Neuron (in vitro differentiated cells): ENCODE results near the gene VPS26B.
A peak's percentile ranks its signal among the peaks of the same experiment; 100 is the strongest.
"Not testable (repeated sequence)": the region's sequence is repeated elsewhere in the genome, so short reads cannot be mapped to it uniquely, and the experiment has no call there.

ENCODE experiments used
- H2AFZ ChIP-seq: one replicate; pipeline ENCODE4 v1.6.1; 2013; ENCODE audit warnings: low read depth, mild to moderate bottlenecking, inconsistent platforms, low read length, moderate library complexity
- H3K27me3 ChIP-seq: one replicate; pipeline ENCODE4 v1.6.1; 2013; ENCODE audit warnings: low read length; ENCODE audit not compliant: insufficient read depth
- H3K36me3 ChIP-seq: one replicate; pipeline ENCODE4 v1.6.1; 2013; ENCODE audit warnings: low read length; ENCODE audit not compliant: insufficient read depth
- H3K4me1 ChIP-seq: one replicate; pipeline ENCODE4 v1.6.1; 2013; ENCODE audit warnings: low read length; ENCODE audit not compliant: insufficient read depth
- H3K4me3 ChIP-seq: 2 replicates; pipeline ENCODE4 v1.5.1; 2013; ENCODE audit warnings: mild to moderate bottlenecking, low read length, moderate library complexity
- H3K9me3 ChIP-seq: one replicate; pipeline ENCODE4 v1.6.1; 2013; ENCODE audit warnings: low read length

Gene VPS26B

DNA sequence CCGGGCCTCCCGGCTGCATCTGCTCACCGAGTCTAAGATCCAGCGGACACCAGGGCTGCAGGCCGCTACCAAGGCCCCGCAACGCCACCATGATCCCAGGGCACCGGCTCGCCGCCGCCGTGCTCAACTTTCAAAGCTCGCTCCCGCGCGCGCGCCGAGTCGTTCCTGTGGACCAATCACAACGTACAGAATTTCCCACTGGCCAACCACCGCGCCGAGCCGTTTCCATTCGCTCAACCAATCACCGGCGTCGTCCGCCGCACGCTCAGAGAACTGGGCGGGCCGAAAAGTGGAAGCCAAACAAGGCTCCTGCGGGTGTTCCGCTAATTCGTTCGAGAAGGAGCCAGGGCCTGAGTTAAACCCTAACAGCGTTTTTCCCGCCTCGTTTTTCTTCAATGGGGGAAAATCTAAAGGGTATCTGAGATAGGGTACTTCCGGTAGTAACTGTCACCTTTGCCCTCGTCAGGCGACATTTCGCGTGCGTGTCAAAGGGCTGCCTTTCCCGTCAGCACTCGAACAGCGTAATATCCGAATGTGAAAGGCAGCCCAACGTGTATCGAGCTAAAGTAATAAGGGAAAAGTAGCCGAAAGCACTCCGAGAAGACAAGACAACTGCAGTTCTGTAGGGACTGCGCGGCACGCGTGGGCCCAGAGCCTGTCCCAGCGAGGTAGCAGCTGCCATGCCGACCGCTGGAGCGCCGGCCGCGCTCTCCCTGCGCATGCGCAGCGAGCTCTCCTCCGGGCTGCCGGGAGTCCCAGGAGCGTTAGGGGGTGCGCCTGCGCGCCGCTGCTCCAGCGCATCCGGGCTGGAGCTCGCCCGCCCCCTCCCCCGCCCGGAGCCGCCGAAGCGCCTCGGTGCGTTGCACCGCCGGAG lies at the start of gene VPS26B, which contains the start of gene NCAPD3:
VPS26B (plus strand) TSS at position 836 of the 874 bp plus-strand sequence. CDS start 452 bp downstream, outside the sequence.
NCAPD3 (minus strand) TSS at position 132 of the 874 bp plus-strand sequence; CDS start at position 91, 41 bp downstream.
- Histone ChIP-seq H2AFZ (peak within 1 kb of the TSS; percentile 85), H3K36me3 (peaks cover 16% of the 10 kb centered on the region), H3K4me1 (peaks cover 19% of the 10 kb centered on the region), H3K4me3 (peak within 1 kb of the TSS; percentile 86), H3K9me3 (no peaks in the 10 kb centered on the region), H3K27me3 (no peaks in the 10 kb centered on the region)

- Histone ChIP-seq H3K9me3 (no peaks in the 10 kb centered on the region), H3K36me3 (peaks cover 66% of the 10 kb centered on the region)
Measured at GRCh38 chr11:134176284-134176683, 48.2 kb upstream of the VPS26B start.

GRCh38 chr11:134178032-134178674 lies 46.3 kb upstream of the VPS26B start:
- Histone ChIP-seq H3K4me3 (no peak overlapping the region), H3K27me3 (no peaks in the 10 kb centered on the region), H2AFZ (no peak overlapping the region), H3K9me3 (no peaks in the 10 kb centered on the region), H3K36me3 (peaks cover 55% of the 10 kb centered on the region), H3K4me1 (no peaks in the 10 kb centered on the region)

More at GRCh38 chr11:134176284-134176683, 48.2 kb upstream of the VPS26B start:
- no peak overlapping the region for H2AFZ ChIP-seq
- H3K4me1 ChIP-seq = no peaks in the 10 kb centered on the region
- H3K4me3 ChIP-seq = no peak overlapping the region
- H3K27me3 ChIP-seq = no peaks in the 10 kb centered on the region

DNA sequence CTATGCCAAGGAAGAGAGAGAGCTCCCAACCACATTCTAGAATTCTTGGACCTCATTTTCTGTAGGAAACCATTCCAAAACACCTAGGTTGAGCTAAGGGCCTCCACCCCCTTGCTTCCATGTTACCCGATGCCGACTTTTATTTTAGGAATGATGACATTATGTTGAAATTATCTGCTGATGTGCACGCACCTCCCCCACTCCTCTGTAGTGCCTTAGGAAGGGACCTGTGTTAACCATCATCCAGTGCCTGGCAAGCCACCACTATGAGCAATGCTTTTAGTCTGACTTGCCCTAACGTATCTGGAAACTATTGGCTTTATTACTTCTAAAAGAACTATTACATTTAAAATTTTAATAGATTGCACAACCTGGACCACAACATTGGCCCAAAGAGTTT lies 42.8 kb upstream of the VPS26B start:
- Histone ChIP-seq H3K9me3 (no peaks in the 10 kb centered on the region), H3K4me1 (no peaks in the 10 kb centered on the region), H3K36me3 (peaks cover 45% of the 10 kb centered on the region), H3K27me3 (no peaks in the 10 kb centered on the region), H2AFZ (no peak overlapping the region), H3K4me3 (no peak overlapping the region)

DNA sequence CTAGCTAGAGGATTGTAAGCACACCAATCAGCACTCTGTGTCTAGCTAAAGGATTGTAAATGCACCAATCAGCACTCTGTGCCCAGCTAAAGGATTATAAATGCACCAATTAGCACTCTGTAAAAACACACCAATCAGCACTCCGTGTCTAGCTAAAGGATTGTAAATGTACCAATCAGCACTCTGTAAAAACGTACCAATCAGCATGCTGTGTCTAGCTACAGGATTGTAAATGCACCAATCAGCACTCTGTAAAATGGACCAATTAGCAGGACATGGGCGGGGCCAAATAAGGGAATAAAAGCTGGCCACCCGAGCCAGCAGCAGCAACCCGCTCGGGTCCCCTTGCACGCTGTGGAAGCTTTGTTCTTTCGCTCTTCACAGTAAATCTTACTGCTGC lies 36.4 kb upstream of the VPS26B start:
- not testable (repeated sequence) for H3K9me3 ChIP-seq, H3K4me3 ChIP-seq, H2AFZ ChIP-seq, H3K4me1 ChIP-seq, H3K27me3 ChIP-seq
- peaks cover 65% of the 10 kb centered on the region for H3K36me3 ChIP-seq

DNA sequence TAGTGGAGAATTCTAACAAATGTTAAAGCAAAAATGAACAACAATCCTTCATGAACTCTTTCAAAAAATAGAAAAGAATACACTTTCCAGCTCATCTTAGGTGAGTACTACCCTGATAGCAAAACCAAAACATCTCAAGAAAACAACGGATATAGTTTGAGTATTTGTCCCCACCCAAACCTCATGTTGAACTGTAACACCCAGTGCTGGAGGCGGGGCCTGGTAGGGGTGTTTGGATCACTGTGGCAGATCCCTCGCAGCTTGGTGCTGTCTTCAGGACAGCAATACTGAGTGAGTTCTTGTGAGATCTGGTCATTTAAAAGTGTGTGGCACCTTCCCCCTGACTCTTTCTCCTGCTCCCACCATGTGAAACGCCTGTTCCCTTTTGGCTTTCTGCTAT lies 27.7 kb upstream of the VPS26B start:
- Histone ChIP-seq H3K36me3 (peaks cover 52% of the 10 kb centered on the region), H3K27me3 (no peaks in the 10 kb centered on the region), H3K4me1 (no peaks in the 10 kb centered on the region), H2AFZ (no peak overlapping the region), H3K4me3 (no peak overlapping the region), H3K9me3 (no peaks in the 10 kb centered on the region)

- Histone ChIP-seq H3K4me3 (no peak overlapping the region), H3K9me3 (no peaks in the 10 kb centered on the region), H3K36me3 (peaks cover 55% of the 10 kb centered on the region), H2AFZ (no peak overlapping the region), H3K27me3 (no peaks in the 10 kb centered on the region), H3K4me1 (no peaks in the 10 kb centered on the region)
Measured at GRCh38 chr11:134199531-134199930, 24.9 kb upstream of the VPS26B start.

DNA sequence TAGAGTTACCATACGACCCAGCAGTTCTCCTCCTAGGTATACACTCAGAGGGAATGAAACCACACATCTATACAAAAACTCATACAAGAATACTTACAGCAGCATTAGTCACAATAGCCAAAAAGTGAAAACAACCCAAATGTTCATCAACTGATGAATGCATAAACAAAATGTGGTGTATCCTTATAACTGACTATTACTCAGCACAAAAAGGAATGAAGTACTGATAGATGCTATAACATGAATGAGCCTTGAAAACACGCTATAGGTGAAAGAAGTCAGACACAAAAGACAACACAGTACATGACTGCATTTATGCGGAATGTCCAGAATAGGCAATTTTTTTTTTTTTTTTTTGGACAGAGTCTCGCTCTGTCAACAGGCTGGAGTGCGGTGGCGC lies 23.8 kb upstream of the VPS26B start:
- Histone ChIP-seq H3K36me3 (peaks cover 57% of the 10 kb centered on the region), H3K9me3 (no peaks in the 10 kb centered on the region), H3K4me1 (no peaks in the 10 kb centered on the region), H2AFZ (no peak overlapping the region), H3K27me3 (no peaks in the 10 kb centered on the region), H3K4me3 (no peak overlapping the region)

DNA sequence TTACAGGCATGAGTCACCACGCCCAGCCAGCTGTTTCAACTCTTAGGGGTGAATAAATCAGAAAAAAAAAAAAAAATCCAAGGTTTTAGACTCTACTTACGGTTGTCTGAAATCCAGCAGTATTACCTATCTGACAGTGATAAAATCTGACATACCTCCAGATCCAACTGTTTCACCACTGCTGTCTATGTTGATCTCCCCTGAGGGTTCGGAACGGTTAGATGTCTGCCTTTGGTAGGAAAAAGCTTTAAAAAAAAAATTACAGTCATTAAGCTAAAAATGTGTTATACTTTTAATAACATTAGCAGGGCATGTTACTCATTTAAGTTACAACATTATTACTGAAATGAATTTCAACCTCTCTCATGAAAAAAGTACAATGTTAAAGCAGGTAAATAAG lies 21.8 kb upstream of the VPS26B start:
- no peaks in the 10 kb centered on the region for H3K27me3 ChIP-seq
- no peaks in the 10 kb centered on the region for H3K9me3 ChIP-seq
- H2AFZ ChIP-seq = no peak overlapping the region
- H3K4me3 ChIP-seq = no peak overlapping the region
- H3K36me3 ChIP-seq = peaks cover 69% of the 10 kb centered on the region
- H3K4me1 ChIP-seq = no peaks in the 10 kb centered on the region

DNA sequence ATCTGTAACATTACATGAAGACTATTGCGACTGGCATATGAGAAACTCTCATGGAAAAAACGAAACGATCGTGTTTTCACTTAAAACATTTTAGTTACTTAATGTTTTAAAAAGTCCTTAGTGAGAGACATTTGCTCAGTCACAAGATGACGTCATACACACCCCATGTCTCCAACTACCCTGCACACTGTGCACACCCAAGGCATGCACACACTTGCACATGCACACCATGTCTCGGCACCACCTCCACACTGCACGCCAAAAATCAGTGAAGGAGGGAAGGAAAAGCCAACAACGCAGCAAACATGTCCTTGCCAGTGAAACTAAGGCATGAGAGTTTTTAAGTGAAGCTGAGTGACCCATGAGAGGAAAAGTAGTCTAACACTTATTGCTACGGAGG lies 18.7 kb upstream of the VPS26B start:
- Histone ChIP-seq H3K4me1 (peaks cover 7% of the 10 kb centered on the region), H3K36me3 (peaks cover 75% of the 10 kb centered on the region), H3K27me3 (no peaks in the 10 kb centered on the region), H2AFZ (no peak overlapping the region), H3K4me3 (no peak overlapping the region), H3K9me3 (no peaks in the 10 kb centered on the region)

GRCh38 chr11:134206185-134206584 lies 18.3 kb upstream of the VPS26B start:
- Histone ChIP-seq H3K4me1 (peaks cover 7% of the 10 kb centered on the region), H2AFZ (no peak overlapping the region), H3K9me3 (no peaks in the 10 kb centered on the region), H3K36me3 (peaks cover 72% of the 10 kb centered on the region), H3K27me3 (no peaks in the 10 kb centered on the region), H3K4me3 (no peak overlapping the region)

GRCh38 chr11:134207538-134208239 lies 16.8 kb upstream of the VPS26B start:
- Histone ChIP-seq H3K4me3 (no peak overlapping the region), H2AFZ (no peak overlapping the region), H3K36me3 (peaks cover 64% of the 10 kb centered on the region), H3K9me3 (no peaks in the 10 kb centered on the region), H3K4me1 (peaks cover 7% of the 10 kb centered on the region), H3K27me3 (no peaks in the 10 kb centered on the region)

GRCh38 chr11:134215836-134216235 lies 8.6 kb upstream of the VPS26B start:
- Histone ChIP-seq H3K27me3 (no peaks in the 10 kb centered on the region), H3K4me1 (no peaks in the 10 kb centered on the region), H3K36me3 (peaks cover 52% of the 10 kb centered on the region), H2AFZ (no peak overlapping the region), H3K4me3 (no peak overlapping the region), H3K9me3 (no peaks in the 10 kb centered on the region)
